Left renal pelvis (tissue), 4 donors: ENCODE data around the gene PRDM5. TPM values are rescaled to one million over a fixed set of nuclear protein-coding genes. Genes with fewer than 3 reads are reported as not detected.

Experiments
- DNase-seq, 4 donors: peaks; one replicate each; pipeline ENCODE4 v3.0.0-alpha.2; 2013; ENCODE audit warnings: low read depth in 4 of 4, low spot score in 3 of 4
- polyA plus RNA-seq, 4 donors: library from polyadenylated mRNA; unstranded; fragments of 120-200 nt; gene quantifications; one replicate each; pipeline ENCODE4 v1.2.1, GENCODE V29; 2013; ENCODE audit not compliant: insufficient read length in 4 of 4

Gene PRDM5
- polyA plus RNA-seq, 4 donors: 14.5 to 38.4 (median 18.4) TPM

DNA sequence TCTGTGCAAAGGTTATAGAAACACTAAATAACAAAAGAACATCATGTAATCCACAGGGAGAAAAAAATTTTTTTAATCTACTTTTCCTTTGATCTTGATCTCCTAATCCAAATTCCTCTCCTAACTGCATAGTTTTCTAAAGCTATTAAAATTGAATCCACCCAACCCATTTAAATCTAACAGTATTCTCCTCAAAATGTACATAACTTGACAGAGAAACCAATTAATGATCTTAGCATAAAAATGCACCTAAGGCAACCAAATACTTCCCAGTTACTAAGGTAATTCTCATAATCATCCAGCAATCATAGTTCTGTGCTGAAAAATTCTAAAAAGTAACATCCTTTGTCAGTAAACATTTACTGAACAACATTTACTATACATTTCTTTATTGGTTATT, 60.7 kb downstream of the PRDM5 start:
- no peak for DNase-seq

DNA sequence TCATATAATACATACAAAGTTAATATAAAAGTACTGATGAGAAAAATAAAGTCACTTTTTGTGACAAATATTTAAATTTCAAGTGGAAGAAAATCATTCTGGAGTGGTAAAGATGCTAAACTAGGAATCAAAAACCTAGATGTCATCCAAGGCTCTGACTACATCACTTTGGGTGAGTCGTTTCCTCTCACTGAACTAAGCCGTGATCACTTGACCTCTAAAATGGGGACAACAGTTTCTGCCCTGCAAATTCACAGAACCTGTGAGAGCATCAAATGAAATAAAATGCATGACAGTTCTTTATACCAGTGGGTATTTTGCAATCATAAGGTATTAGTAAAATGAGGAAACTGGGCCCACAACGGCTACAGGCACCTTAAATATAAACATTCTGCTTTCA, 63.8 kb downstream of the PRDM5 start:
- no peak for DNase-seq

- DNase-seq: no peak
Measured at GRCh38 chr4:120857312-120857711, 65.2 kb downstream of the PRDM5 start.

DNA sequence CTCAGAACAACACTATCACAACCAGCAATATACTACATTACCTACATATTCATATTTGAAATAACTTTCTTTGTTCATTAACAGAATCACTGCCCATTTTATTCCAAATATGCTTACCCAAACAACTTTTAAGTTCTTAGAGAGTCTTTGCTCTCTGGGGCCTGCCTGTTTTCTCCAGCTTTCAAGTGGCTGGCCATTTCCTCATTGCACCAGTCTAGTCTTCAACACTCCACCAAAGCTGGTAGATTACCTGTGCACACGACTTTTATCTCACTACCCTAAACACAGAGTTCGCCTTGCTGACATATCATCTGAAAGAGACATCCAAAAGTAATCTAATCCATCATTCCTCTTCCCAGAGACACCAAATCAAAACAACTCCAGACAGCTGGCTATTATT, 66.2 kb downstream of the PRDM5 start:
- DNase-seq: no peak

- no peak for DNase-seq
Measured at GRCh38 chr4:120855307-120856001, 67.1 kb downstream of the PRDM5 start.

GRCh38 chr4:120853161-120853935, 69.2 kb downstream of the PRDM5 start:
- DNase-seq: no peak

- DNase-seq: no peak
Measured at GRCh38 chr4:120850018-120850599, 72.4 kb downstream of the PRDM5 start.

DNA sequence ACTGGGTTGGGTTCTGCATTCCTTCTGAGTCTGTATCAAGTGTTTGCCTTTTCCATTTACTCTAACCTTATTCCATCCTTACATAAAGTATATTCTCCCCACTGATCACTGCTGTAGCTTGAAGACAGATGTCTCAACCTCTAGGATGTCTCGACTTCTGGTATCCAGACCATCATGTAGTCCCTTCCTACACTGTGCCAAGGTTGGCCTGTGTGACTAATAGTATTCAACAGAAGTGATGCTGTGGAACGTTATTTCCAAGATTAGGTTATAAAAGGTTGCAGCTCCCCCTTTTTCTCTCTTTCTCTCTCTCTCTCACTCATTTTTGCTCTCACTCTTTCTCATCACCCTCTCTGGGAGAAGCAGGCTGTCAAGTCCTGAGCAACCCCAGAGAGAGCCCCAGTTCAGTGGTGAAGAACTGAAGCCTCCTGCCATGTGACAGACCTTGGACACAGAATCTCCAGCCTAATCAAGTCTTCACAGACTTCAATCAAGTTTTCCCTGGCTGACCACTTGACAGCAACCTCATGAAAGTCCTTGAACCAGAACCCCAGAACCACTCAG, 75.4 kb downstream of the PRDM5 start:
- DNase-seq: no peak

- DNase-seq: no peak
Measured at GRCh38 chr4:120844528-120844921, 78.0 kb downstream of the PRDM5 start.

GRCh38 chr4:120843849-120844527, 78.5 kb downstream of the PRDM5 start:
- no peak for DNase-seq

DNA sequence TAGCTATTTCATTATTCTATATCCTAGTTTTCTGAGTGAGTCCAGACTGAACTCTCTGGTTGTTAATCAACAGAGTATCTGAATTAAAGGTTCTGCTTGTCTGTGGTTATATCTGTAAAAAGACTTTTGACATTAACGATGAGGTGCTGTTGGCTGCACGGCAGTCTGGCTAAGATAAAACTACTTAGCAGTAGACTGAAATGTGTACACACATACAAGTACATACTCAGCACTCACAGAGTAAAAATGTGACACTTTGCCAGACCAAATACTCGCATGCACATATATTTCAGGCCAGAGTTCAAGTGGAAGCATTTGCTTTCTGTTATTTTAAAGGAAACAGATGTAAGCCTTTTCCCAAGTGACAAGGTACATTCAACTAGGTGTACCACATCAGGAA, 80.5 kb downstream of the PRDM5 start:
- DNase-seq: no peak

GRCh38 chr4:120841580-120841979, 80.9 kb downstream of the PRDM5 start:
- DNase-seq: no peak

DNA sequence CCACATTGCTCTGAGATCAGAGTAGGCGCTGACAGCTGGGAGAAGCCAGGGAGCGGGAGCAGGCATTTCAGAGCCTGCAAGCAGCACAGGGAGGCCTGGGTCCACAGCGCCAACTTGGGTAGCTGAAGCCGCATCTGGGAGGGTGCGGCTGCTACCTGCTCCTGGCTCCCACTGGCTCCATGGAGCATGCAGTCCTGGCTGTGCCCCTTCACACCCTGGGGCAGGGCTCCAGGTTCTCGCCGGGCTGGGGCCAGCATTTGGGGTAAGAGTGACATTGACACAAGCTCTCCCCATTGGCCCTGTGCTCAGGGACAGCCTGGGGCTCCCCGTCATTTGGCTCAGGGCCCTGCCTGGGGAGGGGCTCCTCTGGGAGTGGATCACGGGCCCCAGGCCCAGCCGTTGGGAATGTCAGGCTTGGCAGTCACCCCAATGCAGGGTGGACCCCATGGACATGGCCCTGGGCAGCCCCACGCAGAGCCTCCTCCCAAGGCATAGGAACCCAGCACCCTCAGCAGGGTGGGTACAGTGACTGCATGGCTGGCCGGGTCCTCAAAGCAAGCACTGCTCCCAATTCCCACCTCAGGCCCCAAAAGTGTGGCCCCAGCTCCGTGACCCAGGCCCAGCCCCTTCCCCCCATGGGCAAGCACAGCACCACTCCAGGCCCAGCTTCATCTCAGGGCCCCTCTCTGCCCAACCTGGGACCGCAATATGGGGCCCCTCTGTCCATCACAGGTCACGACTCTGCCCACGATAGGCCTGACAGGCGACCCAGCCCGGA, 82.4 kb downstream of the PRDM5 start:
- DNase-seq: no peak

GRCh38 chr4:120839334-120839973, 83.1 kb downstream of the PRDM5 start:
- DNase-seq: no peak

GRCh38 chr4:120838784-120839183, 83.7 kb downstream of the PRDM5 start:
- DNase-seq: no peak

DNA sequence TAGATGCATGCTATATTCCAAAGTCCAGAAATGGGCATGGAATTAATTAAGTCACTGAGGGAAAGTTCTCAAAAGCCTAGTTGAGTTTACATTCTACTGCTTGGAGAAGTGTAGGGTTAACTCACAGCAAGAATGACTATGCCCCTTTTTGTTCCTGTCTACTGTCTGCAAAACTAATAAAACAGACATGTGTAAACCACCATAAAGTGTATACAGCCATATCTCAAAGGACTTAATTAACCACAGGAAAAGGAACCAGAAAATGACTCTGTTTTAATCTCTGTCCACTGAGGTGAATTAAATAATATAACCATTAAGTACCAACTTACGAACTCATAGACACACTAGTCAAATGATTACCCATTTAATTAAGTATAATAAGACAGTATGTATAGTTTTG, 84.9 kb downstream of the PRDM5 start:
- no peak for DNase-seq

DNA sequence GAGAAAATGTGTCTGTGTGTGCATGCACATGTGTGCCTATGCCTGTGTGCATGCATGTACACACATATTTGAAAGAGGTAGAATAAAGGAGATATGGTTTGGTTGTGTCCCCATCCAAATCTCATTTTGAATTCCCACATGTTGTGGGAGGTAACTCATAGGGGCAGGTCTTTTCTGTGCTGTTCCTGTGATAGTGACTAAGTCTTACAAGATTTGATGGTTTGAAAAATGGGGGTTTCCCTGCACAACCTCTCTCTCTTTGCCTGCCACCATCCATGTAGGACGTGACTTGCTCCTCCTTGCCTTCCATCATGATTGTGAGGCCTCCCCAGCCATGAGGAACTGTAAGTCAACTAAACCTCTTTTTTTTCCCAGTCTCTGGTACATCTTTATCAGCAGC, 87.2 kb downstream of the PRDM5 start:
- no peak for DNase-seq

DNA sequence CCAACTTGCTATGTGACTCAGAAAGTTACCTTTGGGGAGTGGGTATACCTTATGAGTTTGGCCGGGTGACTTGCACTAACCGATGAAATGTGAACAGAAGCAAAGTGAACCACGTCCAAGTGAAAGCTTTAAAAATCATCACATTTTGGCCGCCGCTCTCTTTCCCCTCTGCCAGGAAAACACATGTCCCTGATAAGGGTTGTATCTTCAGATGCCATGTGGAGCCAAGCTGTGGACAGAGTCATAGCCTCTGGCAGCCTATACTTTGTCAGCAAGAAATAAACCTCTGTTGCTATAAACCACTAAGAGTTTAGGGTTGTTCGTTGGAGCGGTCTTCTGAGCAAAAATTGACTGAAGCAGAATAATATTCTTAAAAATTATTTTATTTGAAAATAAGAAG, 92.3 kb downstream of the PRDM5 start:
- no peak for DNase-seq

DNA sequence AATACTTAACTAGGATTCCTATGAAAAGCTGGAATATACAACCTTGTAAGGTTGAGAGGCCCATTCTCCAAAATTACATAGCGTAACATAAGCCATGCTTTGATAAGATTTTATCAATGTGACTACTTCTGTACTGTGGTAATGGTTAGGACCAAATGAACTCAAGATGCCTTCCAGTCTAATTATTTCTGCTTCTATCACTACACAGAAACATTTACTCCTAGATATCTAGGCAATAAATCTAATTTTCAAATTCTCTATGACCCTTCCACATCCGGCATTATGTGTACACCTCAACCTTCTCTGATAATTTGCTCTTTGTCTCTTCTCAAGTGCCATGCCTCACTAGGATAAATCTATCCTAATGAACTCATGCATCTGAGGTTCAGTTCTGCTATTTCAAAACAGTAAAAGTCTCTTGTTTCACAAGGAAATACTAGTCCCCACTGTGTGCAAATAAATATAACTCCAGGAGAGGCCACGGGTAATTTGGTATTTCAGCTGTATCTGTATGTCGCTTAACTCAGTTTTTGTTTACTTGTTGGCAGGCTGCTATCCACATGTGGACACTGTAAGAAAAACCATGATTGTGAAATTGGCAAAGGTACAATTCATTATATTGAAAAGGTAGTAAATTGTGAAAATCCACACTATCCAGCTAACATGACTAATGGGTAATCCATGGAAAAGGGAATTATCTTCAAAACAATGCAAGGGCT, 93.3 kb downstream of the PRDM5 start:
- no peak for DNase-seq
